Measurements from ENCODE around the gene CENPL. TPM values are rescaled to one million over a fixed set of nuclear protein-coding genes. Genes with fewer than 3 reads are reported as not detected.
"Not testable (repeated sequence)": the region's sequence is repeated elsewhere in the genome, so short reads cannot be mapped to it uniquely, and the experiment has no call there.

Gene CENPL
- total and polyA plus RNA-seq, 2 donors from 2014 or later, result 0.71 to 3.7 TPM

DNA sequence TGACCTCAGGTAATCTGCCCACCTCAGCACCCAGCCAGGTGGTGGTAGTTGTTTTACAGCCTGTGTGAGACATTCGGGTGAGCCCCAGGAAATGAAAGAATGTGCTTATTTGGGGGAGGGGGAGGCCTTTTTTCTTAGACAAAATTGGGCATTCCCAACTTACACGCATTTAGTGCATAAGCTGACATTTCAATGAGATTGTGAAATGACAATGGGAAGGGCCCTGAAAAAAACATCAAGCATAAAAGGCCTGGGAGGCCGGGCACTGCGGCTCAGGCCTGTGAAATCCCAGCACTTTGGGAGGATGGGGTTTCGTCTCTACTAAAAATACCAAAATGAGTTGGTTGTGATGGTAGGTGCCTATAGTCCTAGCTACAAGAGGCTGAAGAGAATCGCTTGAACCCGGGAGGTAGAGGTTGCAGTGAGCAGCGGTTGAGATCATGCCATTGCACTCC, 38.1 kb upstream of the CENPL start:
- Histone ChIP-seq H3K36me3 (ENCODE audit: control insufficient read depth in 2 of 3, insufficient read depth in 3 of 3, low read length in 3 of 3) (peaks cover 20 to 40% (median 24%) of the 10 kb centered on the region in 3 donors), H3K9me3 (ENCODE audit: control insufficient read depth in 2 of 3, insufficient read depth in 1 of 3, low read length in 3 of 3) (no peaks in the 10 kb centered on the region), H3K27me3 (ENCODE audit: control insufficient read depth, insufficient read depth, low read length) (no peaks in the 10 kb centered on the region), H3K4me1 (ENCODE audit: control insufficient read depth in 2 of 3, insufficient read depth in 2 of 3, low read depth in 1 of 3, low read length in 3 of 3) (peaks cover 0 to 12% (median 11%) of the 10 kb centered on the region in 3 donors), H3K9ac (ENCODE audit: low read length in 3 of 3) (no peak overlapping the region), H3K27ac (ENCODE audit: low read depth in 2 of 2, low read length in 2 of 2) (no peak overlapping the region), H3K4me3 (ENCODE audit: low read length in 3 of 3) (no peak overlapping the region)
- no peak for DNase-seq
- intact Hi-C loops (cut with DNase I), result no loop called here
- no peak for FAIRE-seq
- TF ChIP-seq, protein P1, sequence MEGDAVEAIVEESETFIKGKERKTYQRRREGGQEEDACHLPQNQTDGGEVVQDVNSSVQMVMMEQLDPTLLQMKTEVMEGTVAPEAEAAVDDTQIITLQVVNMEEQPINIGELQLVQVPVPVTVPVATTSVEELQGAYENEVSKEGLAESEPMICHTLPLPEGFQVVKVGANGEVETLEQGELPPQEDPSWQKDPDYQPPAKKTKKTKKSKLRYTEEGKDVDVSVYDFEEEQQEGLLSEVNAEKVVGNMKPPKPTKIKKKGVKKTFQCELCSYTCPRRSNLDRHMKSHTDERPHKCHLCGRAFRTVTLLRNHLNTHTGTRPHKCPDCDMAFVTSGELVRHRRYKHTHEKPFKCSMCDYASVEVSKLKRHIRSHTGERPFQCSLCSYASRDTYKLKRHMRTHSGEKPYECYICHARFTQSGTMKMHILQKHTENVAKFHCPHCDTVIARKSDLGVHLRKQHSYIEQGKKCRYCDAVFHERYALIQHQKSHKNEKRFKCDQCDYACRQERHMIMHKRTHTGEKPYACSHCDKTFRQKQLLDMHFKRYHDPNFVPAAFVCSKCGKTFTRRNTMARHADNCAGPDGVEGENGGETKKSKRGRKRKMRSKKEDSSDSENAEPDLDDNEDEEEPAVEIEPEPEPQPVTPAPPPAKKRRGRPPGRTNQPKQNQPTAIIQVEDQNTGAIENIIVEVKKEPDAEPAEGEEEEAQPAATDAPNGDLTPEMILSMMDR (IDR thresholded peaks at IDR 0.05; ENCODE audit: borderline replicate concordance, extremely low read depth, insufficient read depth), result no peak

DNA sequence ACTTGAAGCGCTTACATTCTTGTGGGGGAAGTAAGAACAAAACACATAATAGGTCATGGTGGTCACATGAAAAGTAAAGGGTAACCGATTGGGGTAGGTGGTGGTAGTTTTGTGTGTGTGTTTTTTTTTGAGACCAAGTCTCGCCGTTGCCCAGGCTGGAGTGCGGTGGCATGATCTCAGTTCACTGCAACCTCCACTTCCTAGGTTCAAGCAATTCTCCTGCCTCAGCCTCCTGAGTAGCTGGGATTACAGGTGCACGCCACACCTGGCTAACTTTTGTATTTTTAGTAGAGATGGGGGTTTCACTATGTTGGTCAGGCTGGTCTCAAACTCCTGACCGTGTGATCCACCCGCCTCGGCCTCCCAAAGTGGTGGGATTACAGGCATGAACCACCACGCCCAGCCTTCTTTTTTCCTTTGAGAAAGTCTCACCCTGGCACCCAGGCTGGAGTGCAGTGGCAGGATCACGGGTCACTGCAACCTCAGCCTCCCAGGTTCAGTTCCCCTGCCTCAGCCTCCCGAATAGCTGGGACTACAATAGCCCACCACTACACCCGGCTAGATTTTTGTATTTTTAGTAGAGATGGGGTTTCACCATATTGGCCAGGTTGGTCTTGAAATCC, 37.6 kb upstream of the CENPL start:
- Histone ChIP-seq H3K4me1 (ENCODE audit: control insufficient read depth in 2 of 3, insufficient read depth in 2 of 3, low read depth in 1 of 3, low read length in 3 of 3) (peaks cover 0 to 12% (median 11%) of the 10 kb centered on the region in 3 donors), H3K36me3 (ENCODE audit: control insufficient read depth in 2 of 3, insufficient read depth in 3 of 3, low read length in 3 of 3) (peaks cover 20 to 40% (median 27%) of the 10 kb centered on the region in 3 donors)
- intact Hi-C loops (cut with DNase I); H3K27me3 ChIP-seq (ENCODE audit: control insufficient read depth, insufficient read depth, low read length); H3K9me3 ChIP-seq (ENCODE audit: control insufficient read depth in 2 of 3, insufficient read depth in 1 of 3, low read length in 3 of 3); H3K4me3 ChIP-seq (ENCODE audit: low read length in 3 of 3); DNase-seq; H3K9ac ChIP-seq (ENCODE audit: low read length in 3 of 3); H3K27ac ChIP-seq (ENCODE audit: low read depth in 2 of 2, low read length in 2 of 2); FAIRE-seq: not testable (repeated sequence)

DNA sequence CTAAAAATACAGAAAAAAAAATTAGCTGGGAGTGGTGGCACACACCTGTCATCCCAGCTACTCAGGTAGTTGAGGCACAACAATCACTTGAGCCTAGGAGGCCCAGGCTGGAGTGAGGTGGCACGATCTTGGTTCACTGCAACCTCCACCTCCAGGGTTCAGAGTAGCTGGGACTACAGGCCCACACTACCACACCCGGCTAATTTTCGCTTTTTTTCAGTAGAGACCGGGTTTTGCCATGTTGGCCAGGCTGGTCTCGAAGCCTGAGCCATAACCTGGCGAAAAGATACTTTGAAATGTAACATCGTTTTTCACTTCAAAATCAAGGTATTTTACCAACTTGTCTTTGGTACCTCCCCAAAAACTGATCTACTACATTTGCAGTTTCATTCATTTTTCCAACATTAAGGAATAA, 37.1 kb upstream of the CENPL start:
- DNase-seq (no peak), FAIRE-seq (no peak)
- intact Hi-C loops (cut with DNase I), result no loop called here
- Histone ChIP-seq H3K4me3 (ENCODE audit: low read length in 3 of 3) (no peak overlapping the region), H3K36me3 (ENCODE audit: control insufficient read depth in 2 of 3, insufficient read depth in 3 of 3, low read length in 3 of 3) (peaks cover 20 to 40% (median 30%) of the 10 kb centered on the region in 3 donors), H3K9me3 (ENCODE audit: control insufficient read depth in 2 of 3, insufficient read depth in 1 of 3, low read length in 3 of 3) (no peaks in the 10 kb centered on the region), H3K9ac (ENCODE audit: low read length in 3 of 3) (no peak overlapping the region), H3K27ac (ENCODE audit: low read depth in 2 of 2, low read length in 2 of 2) (no peak overlapping the region), H3K27me3 (ENCODE audit: control insufficient read depth, insufficient read depth, low read length) (no peaks in the 10 kb centered on the region), H3K4me1 (ENCODE audit: control insufficient read depth in 2 of 3, insufficient read depth in 2 of 3, low read depth in 1 of 3, low read length in 3 of 3) (peaks cover 0 to 11% (median 9%) of the 10 kb centered on the region in 3 donors)
- TF ChIP-seq, protein P1 (IDR thresholded peaks at IDR 0.05; ENCODE audit: borderline replicate concordance, extremely low read depth, insufficient read depth), result no peak

- Histone ChIP-seq H3K36me3 (ENCODE audit: control insufficient read depth in 2 of 3, insufficient read depth in 3 of 3, low read length in 3 of 3) (peaks cover 15 to 27% (median 26%) of the 10 kb centered on the region in 3 donors), H3K4me3 (ENCODE audit: low read length in 3 of 3) (no peak overlapping the region), H3K4me1 (ENCODE audit: control insufficient read depth in 2 of 3, insufficient read depth in 2 of 3, low read depth in 1 of 3, low read length in 3 of 3) (no peaks in the 10 kb centered on the region), H3K27me3 (ENCODE audit: control insufficient read depth, insufficient read depth, low read length) (no peaks in the 10 kb centered on the region), H3K9ac (ENCODE audit: low read length in 3 of 3) (no peak overlapping the region), H3K27ac (ENCODE audit: low read depth in 2 of 2, low read length in 2 of 2) (no peak overlapping the region), H3K9me3 (ENCODE audit: control insufficient read depth in 2 of 3, insufficient read depth in 1 of 3, low read length in 3 of 3) (no peaks in the 10 kb centered on the region)
- intact Hi-C loops (cut with DNase I), result no loop called here
- TF ChIP-seq, protein P1 (IDR thresholded peaks at IDR 0.05; ENCODE audit: borderline replicate concordance, extremely low read depth, insufficient read depth), result no peak
- no peak for DNase-seq
- FAIRE-seq, result no peak
Observed at GRCh38 chr1:173860065-173860464, 35.4 kb upstream of the CENPL start.

DNA sequence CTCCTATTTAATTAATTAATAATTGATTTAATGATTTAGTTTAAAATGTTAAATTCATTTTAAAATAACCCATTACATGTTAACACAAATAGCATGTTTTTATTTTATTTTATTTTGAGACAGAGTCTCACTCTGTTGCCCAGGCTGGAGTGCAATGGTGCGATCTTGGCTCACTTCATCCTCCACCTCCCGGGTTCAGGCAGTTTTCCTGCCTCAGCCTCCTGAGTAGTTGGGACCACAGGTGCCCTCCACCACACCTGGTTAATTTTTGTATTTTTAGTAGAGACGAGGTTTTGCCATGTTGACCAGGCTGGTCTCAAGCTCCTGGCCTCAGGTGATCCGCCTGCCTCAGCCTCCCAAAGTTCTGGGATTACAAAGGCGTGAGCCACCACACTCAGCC, 34.9 kb upstream of the CENPL start:
- DNase-seq; H3K27ac ChIP-seq (ENCODE audit: low read depth in 2 of 2, low read length in 2 of 2); H3K4me1 ChIP-seq (ENCODE audit: control insufficient read depth in 2 of 3, insufficient read depth in 2 of 3, low read depth in 1 of 3, low read length in 3 of 3); FAIRE-seq; H3K4me3 ChIP-seq (ENCODE audit: low read length in 3 of 3); H3K9me3 ChIP-seq (ENCODE audit: control insufficient read depth in 2 of 3, insufficient read depth in 1 of 3, low read length in 3 of 3); H3K9ac ChIP-seq (ENCODE audit: low read length in 3 of 3); H3K27me3 ChIP-seq (ENCODE audit: control insufficient read depth, insufficient read depth, low read length); intact Hi-C loops (cut with DNase I): not testable (repeated sequence)
- H3K36me3 ChIP-seq (ENCODE audit: control insufficient read depth in 2 of 3, insufficient read depth in 3 of 3, low read length in 3 of 3), result peaks cover 10 to 23% (median 22%) of the 10 kb centered on the region in 3 donors

All from kidney (tissue), 14 donors.